HEK293 (cell line): Measurements from ENCODE around the gene POLR3E.

Experiments used
- GFI1B ChIP-seq: fragments of 450-650 bp; formaldehyde crosslinking; IDR thresholded peaks from 2 replicates; pipeline ENCODE4 v1.5.1; 2016; ENCODE audit warnings: missing biosample characterization, missing genetic modification characterization
- TF ChIP-seq, protein P1 (sequence below): fragments of 450-650 bp; formaldehyde crosslinking; IDR thresholded peaks from 2 replicates; pipeline ENCODE4 v1.5.1; 2017; ENCODE audit warnings: missing biosample characterization, missing genetic modification characterization

DNA sequence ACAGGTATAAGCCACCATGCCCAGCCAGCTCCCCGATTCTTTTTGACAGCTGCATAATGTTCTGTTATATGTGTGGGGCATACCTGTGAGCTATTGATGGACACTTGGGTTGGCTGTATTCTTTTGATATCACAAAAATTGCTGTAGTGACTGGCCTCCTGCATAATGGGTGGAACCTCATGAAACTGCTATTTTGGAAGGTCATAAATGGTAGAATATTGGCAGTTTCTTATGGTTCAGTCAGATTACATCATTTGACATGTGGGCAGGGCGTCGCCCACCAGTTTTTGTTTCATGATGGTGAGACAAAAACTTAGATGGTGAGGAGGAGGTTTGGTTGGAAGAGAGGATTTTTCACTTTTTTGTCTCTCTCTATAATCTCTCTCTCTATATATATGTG, 26.7 kb upstream of the POLR3E start:
- TF ChIP-seq, protein P1, sequence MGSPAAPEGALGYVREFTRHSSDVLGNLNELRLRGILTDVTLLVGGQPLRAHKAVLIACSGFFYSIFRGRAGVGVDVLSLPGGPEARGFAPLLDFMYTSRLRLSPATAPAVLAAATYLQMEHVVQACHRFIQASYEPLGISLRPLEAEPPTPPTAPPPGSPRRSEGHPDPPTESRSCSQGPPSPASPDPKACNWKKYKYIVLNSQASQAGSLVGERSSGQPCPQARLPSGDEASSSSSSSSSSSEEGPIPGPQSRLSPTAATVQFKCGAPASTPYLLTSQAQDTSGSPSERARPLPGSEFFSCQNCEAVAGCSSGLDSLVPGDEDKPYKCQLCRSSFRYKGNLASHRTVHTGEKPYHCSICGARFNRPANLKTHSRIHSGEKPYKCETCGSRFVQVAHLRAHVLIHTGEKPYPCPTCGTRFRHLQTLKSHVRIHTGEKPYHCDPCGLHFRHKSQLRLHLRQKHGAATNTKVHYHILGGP (tag by site-specific recombination): no peak
- no peak for TF ChIP-seq GFI1B (tag by site-specific recombination)
